HFFc6 (cell line): ENCODE results near the gene GNG7. TPM values are rescaled to one million over a fixed set of nuclear protein-coding genes. Genes with fewer than 3 reads are reported as not detected.
A peak's percentile ranks its signal among the peaks of the same experiment; 100 is the strongest.
"Not testable (repeated sequence)": the region's sequence is repeated elsewhere in the genome, so short reads cannot be mapped to it uniquely, and the experiment has no call there.

Experiments
- DNase-seq: peaks from one replicate; pipeline ENCODE4 v3.0.0-alpha.2; 2018
- H3K27ac Mint-ChIP-seq: 2 replicates; pipeline ENCODE4 v1.8.0; 2020; ENCODE audit warnings: mild to moderate bottlenecking, mixed read lengths
- H3K27me3 Mint-ChIP-seq: 2 replicates; pipeline ENCODE4 v1.8.0; 2021; ENCODE audit warnings: mild to moderate bottlenecking, moderate library complexity, mixed read lengths; ENCODE audit not compliant: insufficient read depth
- H3K36me3 Mint-ChIP-seq: 2 replicates; pipeline ENCODE4 v1.8.0; 2021; ENCODE audit warnings: low read depth, mixed read lengths
- H3K4me1 Mint-ChIP-seq: 2 replicates; pipeline ENCODE4 v1.8.0; 2020; ENCODE audit warnings: low read depth, mixed read lengths
- H3K4me3 Mint-ChIP-seq: 2 replicates; pipeline ENCODE4 v1.8.0; 2020; ENCODE audit warnings: mild to moderate bottlenecking, moderate library complexity, mixed read lengths
- H3K9me3 Mint-ChIP-seq: 2 replicates; pipeline ENCODE4 v1.8.0; 2020; ENCODE audit warnings: mild to moderate bottlenecking, mixed read lengths
- total RNA-seq, 6 experiments: library from RNA; stranded (reverse); fragmentation: NEBNext Ultra II Directional; extraction: Animal tissue kit (Norgen Biotek cat#: 25700); gene quantifications; 2 replicates in 1 of 6; 3 replicates in 5 of 6; pipeline ENCODE4 v1.2.3, GENCODE V29; 2021
- TF ChIP-seq, protein P1 (sequence below): fragments of 200-600 bp; sonication (generic); IDR thresholded peaks from 2 replicates; pipeline ENCODE4 v1.5.0; 2021; ENCODE audit warnings: antibody characterized with exemption, mild to moderate bottlenecking

The GNG7 gene
- total RNA-seq, 6 experiments from 2014 or later, result 0.09 to 0.29 (median 0.11) TPM; not detected in 1

DNA sequence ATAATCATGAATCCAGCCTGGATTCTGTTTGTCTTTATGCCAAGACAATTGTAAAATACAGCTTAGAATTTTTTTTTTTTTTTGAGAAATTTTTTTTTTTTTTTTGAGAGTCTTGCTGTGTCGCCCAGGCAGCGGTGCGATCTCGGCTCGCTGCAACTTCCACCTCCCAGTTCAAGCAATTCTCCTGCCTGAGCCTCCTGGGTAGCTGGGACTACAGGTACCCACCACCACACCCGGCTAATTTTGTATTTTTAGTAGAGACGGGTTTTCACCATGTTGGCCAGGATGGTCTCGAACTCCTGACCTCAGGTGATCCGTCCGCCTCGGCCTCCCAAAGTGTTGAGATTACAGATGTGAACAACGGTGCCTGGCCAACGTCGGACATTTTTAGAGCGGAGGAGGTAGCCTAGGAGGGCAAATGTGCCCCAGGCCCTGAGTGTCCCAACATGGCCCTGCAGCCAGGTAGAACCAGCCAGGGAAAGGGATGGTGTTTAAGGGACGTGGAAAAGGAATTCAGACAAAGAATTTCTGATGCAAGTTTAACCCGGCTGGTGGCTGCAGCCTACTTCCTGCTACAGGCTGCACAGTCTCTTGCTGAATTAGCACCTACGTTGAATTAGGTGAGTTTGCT, 89.8 kb downstream of the GNG7 start:
- Mint-ChIP-seq H3K27ac (no peak overlapping the region), H3K4me3 (no peak overlapping the region), H3K27me3 (peaks cover 7% of the 10 kb centered on the region), H3K4me1 (0 out of 2 replicates have a peak, but pooled peaks cover 4% of the 10 kb centered on the region), H3K36me3 (no peaks in the 10 kb centered on the region), H3K9me3 (no peaks in the 10 kb centered on the region)
- no peak for DNase-seq
- TF ChIP-seq, protein P1, sequence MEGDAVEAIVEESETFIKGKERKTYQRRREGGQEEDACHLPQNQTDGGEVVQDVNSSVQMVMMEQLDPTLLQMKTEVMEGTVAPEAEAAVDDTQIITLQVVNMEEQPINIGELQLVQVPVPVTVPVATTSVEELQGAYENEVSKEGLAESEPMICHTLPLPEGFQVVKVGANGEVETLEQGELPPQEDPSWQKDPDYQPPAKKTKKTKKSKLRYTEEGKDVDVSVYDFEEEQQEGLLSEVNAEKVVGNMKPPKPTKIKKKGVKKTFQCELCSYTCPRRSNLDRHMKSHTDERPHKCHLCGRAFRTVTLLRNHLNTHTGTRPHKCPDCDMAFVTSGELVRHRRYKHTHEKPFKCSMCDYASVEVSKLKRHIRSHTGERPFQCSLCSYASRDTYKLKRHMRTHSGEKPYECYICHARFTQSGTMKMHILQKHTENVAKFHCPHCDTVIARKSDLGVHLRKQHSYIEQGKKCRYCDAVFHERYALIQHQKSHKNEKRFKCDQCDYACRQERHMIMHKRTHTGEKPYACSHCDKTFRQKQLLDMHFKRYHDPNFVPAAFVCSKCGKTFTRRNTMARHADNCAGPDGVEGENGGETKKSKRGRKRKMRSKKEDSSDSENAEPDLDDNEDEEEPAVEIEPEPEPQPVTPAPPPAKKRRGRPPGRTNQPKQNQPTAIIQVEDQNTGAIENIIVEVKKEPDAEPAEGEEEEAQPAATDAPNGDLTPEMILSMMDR, result no peak

DNA sequence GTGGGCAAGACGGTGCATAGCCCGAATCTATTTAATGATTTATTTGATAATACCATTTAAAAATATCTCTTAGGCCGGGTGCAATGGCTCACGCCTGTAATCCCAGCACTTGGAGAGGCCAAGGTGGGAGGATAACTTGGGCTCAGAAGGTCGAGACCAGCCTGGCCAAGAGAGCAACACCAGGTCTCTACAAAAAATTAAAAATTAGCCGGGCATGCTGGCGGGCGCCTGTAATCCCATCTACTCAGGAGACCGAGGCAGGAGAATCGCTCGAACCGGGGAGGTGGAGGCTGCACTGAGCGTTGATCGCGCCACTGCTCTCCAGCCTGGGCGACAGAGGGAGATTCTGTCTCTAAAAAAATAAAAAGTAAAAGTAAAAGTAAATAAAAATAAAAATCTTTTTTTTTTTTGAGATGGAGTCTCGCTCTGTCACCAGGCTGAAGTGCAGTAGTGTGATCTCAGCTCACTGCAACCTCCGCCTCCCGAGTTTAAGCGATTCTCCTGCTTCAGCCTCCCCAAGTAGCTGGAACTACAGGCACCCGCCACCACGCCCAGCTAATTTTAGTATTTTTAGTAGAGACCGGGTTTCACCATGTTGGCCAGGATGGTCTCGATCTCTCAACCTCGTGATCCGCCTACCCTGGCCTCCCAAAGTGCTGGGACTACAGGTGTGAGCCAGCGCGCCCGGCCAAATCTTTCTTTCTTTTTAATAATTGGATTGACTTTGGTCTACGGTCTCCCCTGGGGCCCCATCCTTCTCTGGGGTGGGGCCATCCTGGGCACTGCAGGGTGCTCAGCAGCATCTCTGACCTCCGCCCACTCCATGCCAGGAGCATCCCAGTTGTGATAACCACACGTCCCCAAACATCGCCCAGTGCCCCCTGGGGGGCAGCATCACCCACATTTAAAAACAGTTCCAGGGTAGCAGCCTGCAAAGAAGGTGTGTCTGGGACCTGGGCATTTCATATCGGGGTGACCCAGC, 90.7 kb downstream of the GNG7 start:
- no peak for DNase-seq
- Mint-ChIP-seq H3K36me3 (no peaks in the 10 kb centered on the region), H3K4me3 (no peak overlapping the region; the same call in 1 of the 2 replicates), H3K27me3 (peaks cover 8% of the 10 kb centered on the region), H3K9me3 (no peaks in the 10 kb centered on the region), H3K27ac (no peak overlapping the region), H3K4me1 (0 out of 2 replicates have a peak, but pooled peaks cover 4% of the 10 kb centered on the region)
- TF ChIP-seq, protein P1, result peak; percentile 23

DNA sequence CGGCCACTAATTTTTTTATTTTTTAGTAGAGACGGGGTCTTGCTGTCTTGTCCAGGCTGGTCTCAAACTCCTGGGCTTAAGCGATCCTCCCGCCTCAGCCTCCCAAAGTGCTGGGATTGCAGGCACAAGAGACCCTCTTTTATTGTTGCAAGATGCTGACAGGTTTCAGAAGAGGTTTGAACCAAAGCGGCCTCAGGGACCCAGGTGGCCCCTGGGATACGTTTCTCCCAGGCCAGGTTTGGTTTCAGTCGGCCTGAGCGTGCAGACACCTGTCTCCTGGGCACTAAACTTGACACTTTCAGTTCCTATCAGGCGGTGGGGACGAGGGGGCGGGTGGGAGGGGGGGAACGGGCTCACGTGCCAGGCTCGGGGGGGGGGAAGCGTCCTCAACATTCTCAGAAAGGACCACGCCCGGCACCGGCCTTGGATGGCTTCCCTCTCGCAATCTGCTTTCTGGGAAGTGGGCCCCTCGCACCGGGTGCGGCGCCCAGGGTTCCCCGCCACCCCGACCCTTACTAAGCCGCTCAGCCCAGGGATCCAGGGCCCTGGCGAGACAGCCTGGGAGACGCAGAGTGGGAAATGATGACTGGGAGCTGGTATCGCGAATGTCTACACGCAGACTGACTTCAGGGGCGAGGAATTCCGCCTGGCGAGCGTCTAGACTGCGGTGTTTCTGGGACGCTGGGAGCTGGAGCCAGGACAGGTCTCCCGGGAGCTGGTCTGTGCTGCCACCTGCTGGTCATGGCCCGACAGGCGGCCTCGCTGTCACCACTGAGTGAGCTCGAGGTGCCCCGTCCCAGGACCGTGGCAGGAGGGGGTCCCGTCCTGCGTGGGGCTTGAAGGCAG, 91.6 kb downstream of the GNG7 start:
- H3K4me3 Mint-ChIP-seq, result peak overlapping the region; percentile 76
- H3K9me3 Mint-ChIP-seq, result no peaks in the 10 kb centered on the region
- H3K27ac Mint-ChIP-seq, result no peak overlapping the region
- TF ChIP-seq, protein P1, result peak; percentile 99
- H3K36me3 Mint-ChIP-seq, result no peaks in the 10 kb centered on the region
- H3K27me3 Mint-ChIP-seq, result peaks cover 8% of the 10 kb centered on the region
- peaks cover 5% of the 10 kb centered on the region; the same call in 1 of the 2 replicates for H3K4me1 Mint-ChIP-seq
- DNase-seq, result peak; percentile 94

DNA sequence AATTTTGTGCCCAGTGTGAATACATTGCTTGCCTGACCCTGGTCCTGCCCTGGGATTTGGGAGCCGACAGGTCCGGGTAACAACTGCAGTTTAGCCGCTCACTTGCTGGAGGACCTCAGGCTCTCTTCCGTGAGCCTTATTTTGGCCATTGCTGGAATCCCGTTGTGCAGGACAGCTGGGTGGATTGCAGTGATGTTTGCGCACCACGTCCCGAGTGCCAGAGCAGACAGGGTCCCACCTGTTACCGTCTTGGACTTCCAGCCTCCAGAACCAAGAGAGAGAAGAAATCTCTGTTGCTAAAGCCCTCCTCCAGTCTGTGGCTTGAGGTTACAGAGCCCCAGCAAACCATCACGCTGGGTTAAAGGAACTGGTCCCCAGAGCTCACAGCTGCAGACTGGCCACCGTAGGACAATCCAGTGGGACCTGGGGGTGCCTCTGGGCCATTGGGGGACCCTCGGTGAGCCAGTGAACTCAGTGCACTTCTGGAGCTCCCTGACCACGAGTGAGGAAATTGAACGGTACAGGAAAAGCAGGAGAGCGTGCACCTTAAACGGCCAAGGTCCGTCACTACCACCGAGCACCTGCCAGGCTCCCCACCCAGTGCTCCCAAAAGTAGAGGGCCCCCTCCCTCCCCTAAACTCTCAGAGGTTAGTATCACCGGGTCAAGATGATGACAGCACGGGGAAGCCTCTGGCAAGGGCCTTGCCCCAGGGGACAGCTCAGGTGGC, 92.9 kb downstream of the GNG7 start:
- DNase-seq, result no peak
- Mint-ChIP-seq H3K36me3 (no peaks in the 10 kb centered on the region), H3K9me3 (no peaks in the 10 kb centered on the region; the same call in 1 of the 2 replicates), H3K27me3 (peaks cover 5% of the 10 kb centered on the region), H3K27ac (no peak overlapping the region), H3K4me1 (peaks cover 9% of the 10 kb centered on the region; the same call in 1 of the 2 replicates), H3K4me3 (no peak overlapping the region)
- TF ChIP-seq, protein P1, result no peak

DNA sequence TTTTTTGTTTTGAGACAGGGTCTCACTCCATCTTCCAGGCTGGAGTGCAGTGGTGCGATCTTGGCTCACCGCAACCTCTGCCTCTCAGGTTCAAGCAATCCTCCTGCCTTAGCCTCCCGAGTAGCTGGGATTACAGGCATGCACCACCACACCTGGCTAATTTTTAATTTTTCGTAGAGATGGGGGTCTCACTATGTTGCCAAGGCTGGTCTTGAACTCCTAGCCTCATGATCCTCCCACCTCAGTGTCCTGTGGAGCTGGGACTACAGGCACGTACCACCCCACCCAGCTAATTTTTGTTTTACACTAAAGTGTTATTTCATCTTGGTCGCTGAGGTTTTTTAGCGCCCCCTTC, 93.5 kb downstream of the GNG7 start:
- not testable (repeated sequence) for H3K4me1 Mint-ChIP-seq, H3K9me3 Mint-ChIP-seq, DNase-seq, H3K27ac Mint-ChIP-seq, H3K27me3 Mint-ChIP-seq, H3K36me3 Mint-ChIP-seq, H3K4me3 Mint-ChIP-seq
